Prostate gland (tissue), 2 donors: ENCODE measurements around the gene SULT1C3. TPM values are rescaled to one million over a fixed set of nuclear protein-coding genes. Genes with fewer than 3 reads are reported as not detected.

ENCODE experiments used
- DNase-seq: peaks from one replicate; pipeline ENCODE4 v3.0.0-alpha.2; 2019; ENCODE audit warnings: low spot score
- H3K27ac ChIP-seq, 2 donors: fragments of 200-600 bp; sonication (generic); 2 replicates each; pipeline ENCODE4 v1.5.1; 2017 to 2019
- H3K27me3 ChIP-seq: fragments of 200-600 bp; sonication (generic); replicated peaks from 2 replicates; pipeline ENCODE4 v1.5.1; 2019; ENCODE audit not compliant: insufficient read depth
- H3K36me3 ChIP-seq, 2 donors: fragments of 200-600 bp; sonication (generic); 1 replicate in 1 of 2; 2 replicates in 1 of 2; pipeline versions ENCODE4 v1.5.1 to v1.8.1; 2017 to 2019
- H3K4me1 ChIP-seq: fragments of 200-600 bp; sonication (generic); replicated peaks from 2 replicates; pipeline ENCODE4 v1.5.1; 2019
- H3K4me3 ChIP-seq, 2 donors: fragments of 200-600 bp; sonication (generic); 2 replicates each; pipeline ENCODE4 v1.5.1; 2017 to 2019
- H3K9me3 ChIP-seq: fragments of 200-600 bp; sonication (generic); 2 replicates; pipeline ENCODE4 v1.5.1; 2017
- CTCF ChIP-seq, 4 experiments: fragments of 200-600 bp in 2 of 4; fragments of 450-650 bp in 2 of 4; sonication (generic) in 2 of 4; IDR thresholded peaks; 1 replicate in 3 of 4; 2 replicates in 1 of 4; pipeline ENCODE4 v1.5.1; 2016 to 2019; ENCODE audit warnings: antibody characterized with exemption in 4 of 4, mild to moderate bottlenecking in 2 of 4, moderate library complexity in 2 of 4
- POLR2A ChIP-seq: fragments of 450-650 bp; IDR thresholded peaks from one replicate; pipeline ENCODE4 v1.6.1; 2016; ENCODE audit warnings: antibody characterized with exemption, mild to moderate bottlenecking
- POLR2AphosphoS5 ChIP-seq: sonication (generic); formaldehyde crosslinking; IDR thresholded peaks from one replicate; pipeline ENCODE4 v1.6.1; 2017; ENCODE audit warnings: antibody characterized with exemption
- WGBS: methylation state at CpG from one replicate; pipeline ENCODE4 v1.1.5; 2018; 5-methylcytosine and 5-hydroxymethylcytosine counted together
- intact Hi-C: fragments of 100-400 bp; cut with DNase I; formaldehyde crosslinking; loops from one replicate; pipeline ENCODE4 v1.14.2; 2022
- total RNA-seq, 2 donors: library from RNA; depleted of rRNA; stranded (reverse); fragments of >200 nt; gene quantifications; one replicate each; pipeline ENCODE4 v1.1.0, GENCODE V29; 2016

Gene SULT1C3
- total RNA-seq, 2 donors from 2014 or later: not detected

GRCh38 chr2:108267101-108267500 is 27.3 kb downstream of the SULT1C3 start:
- Histone ChIP-seq H3K27ac (peak overlapping the region; percentile 15 to 53), H3K36me3 (no peaks in the 10 kb centered on the region), H3K9me3 (no peaks in the 10 kb centered on the region), H3K27me3 (no peaks in the 10 kb centered on the region), H3K4me3 (no peak overlapping the region), H3K4me1 (no peaks in the 10 kb centered on the region)
- DNase-seq: no peak
- WGBS: 62% methylated on average over 5 of the region's 5 CpGs
- TF ChIP-seq CTCF (IDR thresholded peaks at IDR 0.05): no peak
- no peak for TF ChIP-seq POLR2A
- TF ChIP-seq POLR2AphosphoS5: no peak
- intact Hi-C loops: no loop called here

DNA sequence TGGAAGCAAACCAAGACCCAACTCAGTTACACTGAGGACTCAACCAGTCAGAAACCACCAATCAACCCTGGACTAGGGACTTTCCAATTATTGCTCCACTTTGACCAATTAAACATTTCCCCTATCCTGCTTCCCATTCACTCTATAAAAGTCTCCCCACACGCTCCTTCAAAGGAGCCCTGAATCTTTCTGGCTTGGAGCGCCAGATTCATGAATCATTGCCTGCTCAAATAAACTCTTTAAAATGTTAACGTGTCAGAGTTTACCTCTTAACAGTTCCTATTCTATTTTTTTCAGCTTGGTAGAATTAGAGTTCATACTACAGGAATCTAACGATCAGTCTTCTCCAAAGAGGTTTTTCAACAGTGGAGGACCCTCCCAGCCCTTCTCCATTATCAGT is 28.2 kb downstream of the SULT1C3 start:
- H3K27ac ChIP-seq: peak overlapping the region in 1 of 2 donors; percentile 53
- no peaks in the 10 kb centered on the region for H3K4me1 ChIP-seq
- no peaks in the 10 kb centered on the region for H3K27me3 ChIP-seq
- no peaks in the 10 kb centered on the region for H3K36me3 ChIP-seq
- H3K9me3 ChIP-seq: no peaks in the 10 kb centered on the region
- TF ChIP-seq POLR2A (no peak), POLR2AphosphoS5 (peak; percentile 50)
- DNase-seq: peak; percentile 13
- intact Hi-C loops: no loop called here
- no peak overlapping the region for H3K4me3 ChIP-seq
- 10% methylated on average over 4 of the region's 4 CpGs for WGBS

DNA sequence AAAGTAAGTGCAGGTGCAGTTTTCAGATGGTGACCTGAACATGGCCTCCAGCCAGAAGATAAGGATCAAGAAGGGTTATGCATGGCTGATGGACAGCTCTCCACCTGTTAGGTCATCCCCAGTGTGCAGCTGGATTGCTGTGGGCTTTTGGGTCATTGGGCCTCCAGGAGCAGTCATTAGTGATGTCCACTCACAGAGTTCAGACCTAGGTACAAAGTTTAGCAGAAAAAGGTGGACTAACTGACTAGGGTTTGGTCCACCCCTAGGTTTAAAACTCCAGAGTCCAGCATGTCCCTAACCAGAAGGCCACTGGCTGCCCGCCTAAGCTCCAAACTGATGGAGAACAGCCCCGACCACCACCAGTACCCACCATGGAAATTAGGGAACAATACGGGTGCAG is 30.6 kb downstream of the SULT1C3 start:
- no peak overlapping the region for H3K4me3 ChIP-seq
- no peaks in the 10 kb centered on the region for H3K36me3 ChIP-seq
- no peaks in the 10 kb centered on the region for H3K9me3 ChIP-seq
- intact Hi-C loops: no loop called here
- H3K27me3 ChIP-seq: no peaks in the 10 kb centered on the region
- H3K27ac ChIP-seq: no peak overlapping the region
- no peaks in the 10 kb centered on the region for H3K4me1 ChIP-seq
- TF ChIP-seq POLR2A: no peak
- TF ChIP-seq POLR2AphosphoS5: no peak
- no peak for TF ChIP-seq CTCF (IDR thresholded peaks at IDR 0.05)
- 74% methylated on average over 3 of the region's 3 CpGs for WGBS
- no peak for DNase-seq

DNA sequence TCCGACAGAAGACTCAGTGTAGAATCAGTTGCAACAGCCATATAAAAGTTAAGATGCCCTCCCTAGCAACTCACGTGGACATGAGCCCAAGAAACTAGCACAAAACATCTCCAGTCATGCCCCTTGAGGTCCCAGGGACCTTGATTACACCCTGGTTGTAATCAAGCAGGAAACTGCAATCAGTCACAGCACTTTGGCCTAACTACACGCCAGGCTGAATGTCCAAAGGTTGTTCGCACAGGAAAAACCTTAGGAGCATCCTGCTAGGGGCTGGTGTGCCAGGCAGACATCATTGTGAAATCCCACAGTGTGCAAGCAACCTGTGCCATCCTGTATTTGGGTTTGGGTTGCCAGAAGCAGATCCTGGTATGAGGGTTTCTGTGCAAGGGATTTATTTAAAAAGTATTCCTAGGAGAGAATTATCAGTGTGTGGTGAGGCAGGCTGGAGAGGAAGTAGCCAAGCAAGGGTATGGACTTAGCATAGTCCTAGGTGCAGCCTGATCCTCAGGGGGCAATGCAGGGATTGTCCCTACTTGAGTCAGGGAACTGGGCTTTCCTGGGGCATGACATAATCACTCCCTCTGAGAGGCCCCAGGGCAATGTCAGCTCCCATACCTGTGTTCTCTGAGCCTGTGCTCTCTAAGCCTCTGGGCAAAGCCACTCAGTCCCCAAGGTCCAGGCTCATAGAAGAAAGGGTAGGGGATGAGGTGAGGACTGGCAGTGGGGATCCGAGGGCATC is 31.2 kb downstream of the SULT1C3 start:
- no peaks in the 10 kb centered on the region for H3K36me3 ChIP-seq
- H3K27ac ChIP-seq: peak overlapping the region in 1 of 2 donors; percentile 76
- WGBS: 97% methylated on average over 5 of the region's 5 CpGs
- no peak for TF ChIP-seq POLR2AphosphoS5
- TF ChIP-seq CTCF (IDR thresholded peaks at IDR 0.05): no peak
- no peak for TF ChIP-seq POLR2A
- intact Hi-C loops: no loop called here
- no peak overlapping the region for H3K4me3 ChIP-seq
- no peaks in the 10 kb centered on the region for H3K4me1 ChIP-seq
- no peaks in the 10 kb centered on the region for H3K27me3 ChIP-seq
- H3K9me3 ChIP-seq: no peaks in the 10 kb centered on the region
- DNase-seq: no peak

- H3K4me1 ChIP-seq: no peaks in the 10 kb centered on the region
- no peaks in the 10 kb centered on the region for H3K36me3 ChIP-seq
- H3K27ac ChIP-seq: peak overlapping the region; percentile 54 to 76
- intact Hi-C loops: no loop called here
- no peaks in the 10 kb centered on the region for H3K27me3 ChIP-seq
- 38% methylated on average over 7 of the region's 7 CpGs for WGBS
- DNase-seq: peak; percentile 39
- H3K9me3 ChIP-seq: no peaks in the 10 kb centered on the region
- H3K4me3 ChIP-seq: no peak overlapping the region
- TF ChIP-seq POLR2AphosphoS5 (peak; percentile 86), POLR2A (no peak)
These were observed 32.0 kb downstream of the SULT1C3 start for GRCh38 chr2:108271691-108272253.

DNA sequence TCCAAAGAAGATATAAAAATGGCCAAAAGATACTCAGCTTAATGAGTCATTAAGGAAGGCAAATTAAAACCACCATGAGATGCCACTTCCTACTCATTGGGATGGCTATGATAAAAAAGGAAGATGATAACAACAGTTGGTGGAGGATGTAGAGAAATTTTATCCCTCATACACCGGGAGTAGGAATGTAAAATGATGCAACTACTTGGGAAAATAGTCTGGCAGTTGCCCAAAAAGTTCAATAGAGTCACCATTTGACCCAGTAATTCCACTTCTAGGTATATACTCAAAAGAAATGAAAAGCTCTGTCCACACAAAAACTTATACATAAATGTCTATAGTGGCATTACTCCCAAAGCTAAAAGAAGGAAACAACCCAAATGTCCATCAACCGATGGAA is 38.9 kb downstream of the SULT1C3 start:
- Histone ChIP-seq H3K9me3 (no peaks in the 10 kb centered on the region), H3K36me3 (no peaks in the 10 kb centered on the region), H3K4me3 (no peak overlapping the region), H3K27me3 (no peaks in the 10 kb centered on the region), H3K4me1 (no peaks in the 10 kb centered on the region), H3K27ac (no peak overlapping the region)
- intact Hi-C loops: no loop called here
- no peak for DNase-seq
- 82% methylated on average over 2 of the region's 2 CpGs for WGBS
- no peak for TF ChIP-seq POLR2A
- TF ChIP-seq CTCF (IDR thresholded peaks at IDR 0.05): no peak
- no peak for TF ChIP-seq POLR2AphosphoS5
